MCF 10A (cell line): Measurements from ENCODE around the gene TMEM167A. TPM values are rescaled to one million over a fixed set of nuclear protein-coding genes. Genes with fewer than 3 reads are reported as not detected.

Experiments
- BruUV-seq: library from RNA; stranded (reverse); fragments of 400-500 nt; replicated peaks from 2 replicates; lab custom pipeline; 2021; lab: Mats Ljungman, UMichigan
- CTCF ChIA-PET: fragments of 300-600 bp; sonication (Branson Sonifier 250); formaldehyde crosslinking; extraction: SDS; loops from one replicate; lab custom pipeline; 2021; ENCODE audit warnings: antibody characterized with exemption, inconsistent platforms; lab: Yijun Ruan, JAX
- POLR2A ChIA-PET: fragments of 300-600, 350-650 bp; sonication (Branson Sonifier 250); formaldehyde crosslinking; extraction: SDS; loops from one replicate; lab custom pipeline; 2020; ENCODE audit warnings: antibody characterized with exemption, inconsistent platforms; lab: Yijun Ruan, JAX
- DNase-seq: peaks from one replicate; pipeline ENCODE4 v3.0.0-alpha.2; 2018; ENCODE audit not compliant: unreplicated experiment
- H3K27ac Mint-ChIP-seq: one replicate; pipeline ENCODE4 v1.8.0; 2022; ENCODE audit warnings: mild to moderate bottlenecking, low read depth, mixed read lengths; ENCODE audit not compliant: unreplicated experiment
- H3K27me3 Mint-ChIP-seq: one replicate; pipeline ENCODE4 v1.8.0; 2022; ENCODE audit warnings: mixed read lengths; ENCODE audit not compliant: insufficient read depth, unreplicated experiment
- H3K36me3 Mint-ChIP-seq: one replicate; pipeline ENCODE4 v1.8.0; 2022; ENCODE audit warnings: mild to moderate bottlenecking, moderate library complexity, mixed read lengths; ENCODE audit not compliant: insufficient read depth, unreplicated experiment
- H3K4me1 Mint-ChIP-seq: one replicate; pipeline ENCODE4 v1.8.0; 2022; ENCODE audit warnings: mixed read lengths; ENCODE audit not compliant: insufficient read depth, unreplicated experiment
- H3K4me3 Mint-ChIP-seq: one replicate; pipeline ENCODE4 v1.8.0; 2022; ENCODE audit warnings: mild to moderate bottlenecking, moderate library complexity, mixed read lengths; ENCODE audit not compliant: unreplicated experiment
- H3K9me3 Mint-ChIP-seq: one replicate; pipeline ENCODE4 v1.8.0; 2022; ENCODE audit warnings: mixed read lengths; ENCODE audit not compliant: unreplicated experiment
- intact Hi-C: fragments of 100-400 bp; cut with micrococcal nuclease; formaldehyde crosslinking; loops from 2 replicates; pipeline ENCODE4 v1.14.1; 2022
- total RNA-seq: library from RNA; stranded (reverse); gene quantifications from 2 replicates; pipeline ENCODE4 v1.2.3, GENCODE V29; 2022
- TF ChIP-seq, protein P1 (sequence below): fragments of 200-600 bp; IDR thresholded peaks from one replicate; pipeline ENCODE4 v1.8.0; 2022; ENCODE audit warnings: antibody characterized with exemption, mild to moderate bottlenecking; ENCODE audit not compliant: unreplicated experiment

Gene TMEM167A
- total RNA-seq, 1 experiment from 2014 or later = 84.1 TPM

DNA sequence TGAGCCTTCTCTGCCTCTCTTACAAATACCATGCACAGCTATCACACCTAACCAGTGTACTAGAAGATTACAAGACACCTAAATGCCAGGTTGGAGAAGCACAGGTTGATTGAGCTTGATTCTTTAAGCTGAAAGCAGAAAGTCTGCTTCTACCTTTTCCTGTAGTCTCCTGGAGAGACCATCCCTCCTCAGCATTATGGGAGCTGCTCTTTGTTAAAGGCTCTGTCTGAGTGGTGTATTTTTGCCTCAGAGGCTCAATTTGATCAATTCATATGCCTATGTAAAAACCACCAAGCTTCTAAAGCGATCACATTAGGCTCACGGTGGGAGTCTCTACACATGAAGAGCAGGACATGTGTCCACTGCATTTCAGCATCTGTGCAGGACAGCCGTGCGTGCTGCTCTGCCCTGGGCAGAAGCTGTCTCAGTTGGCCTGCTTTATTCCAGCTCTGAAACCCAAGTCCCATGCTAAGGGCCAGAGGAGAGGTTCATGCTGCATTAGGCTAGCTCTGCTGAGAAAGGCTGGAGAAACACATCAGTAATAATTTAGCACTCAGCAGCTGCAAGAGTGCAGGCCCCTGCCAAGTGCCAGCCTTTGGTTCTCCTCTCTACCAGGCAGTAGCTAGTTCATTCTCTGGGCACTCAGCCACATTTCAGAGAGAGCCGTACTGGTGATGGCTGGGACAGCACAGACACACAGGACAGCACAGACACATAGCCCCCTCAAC, 41.7 kb downstream of the TMEM167A start:
- Mint-ChIP-seq H3K27me3 (no peaks in the 10 kb centered on the region), H3K4me3 (no peak overlapping the region), H3K27ac (no peak overlapping the region), H3K9me3 (no peaks in the 10 kb centered on the region), H3K36me3 (no peaks in the 10 kb centered on the region), H3K4me1 (no peaks in the 10 kb centered on the region)
- POLR2A ChIA-PET = interaction anchor here (0.7 to 0.9 kb wide), 2 partner anchors 10 to 20 kb away, joined by 3 to 4 read pairs; no protein-coding TSS in a partner anchor
- BruUV-seq = no TSS peak
- CTCF ChIA-PET = interaction anchor here (0.5 to 1.2 kb wide), 6 partner anchors 13 to 724 kb away, joined by 3 to 4 read pairs (median 3); no protein-coding TSS in a partner anchor
- no peak for DNase-seq
- intact Hi-C loops = no loop called here
- TF ChIP-seq, protein P1, sequence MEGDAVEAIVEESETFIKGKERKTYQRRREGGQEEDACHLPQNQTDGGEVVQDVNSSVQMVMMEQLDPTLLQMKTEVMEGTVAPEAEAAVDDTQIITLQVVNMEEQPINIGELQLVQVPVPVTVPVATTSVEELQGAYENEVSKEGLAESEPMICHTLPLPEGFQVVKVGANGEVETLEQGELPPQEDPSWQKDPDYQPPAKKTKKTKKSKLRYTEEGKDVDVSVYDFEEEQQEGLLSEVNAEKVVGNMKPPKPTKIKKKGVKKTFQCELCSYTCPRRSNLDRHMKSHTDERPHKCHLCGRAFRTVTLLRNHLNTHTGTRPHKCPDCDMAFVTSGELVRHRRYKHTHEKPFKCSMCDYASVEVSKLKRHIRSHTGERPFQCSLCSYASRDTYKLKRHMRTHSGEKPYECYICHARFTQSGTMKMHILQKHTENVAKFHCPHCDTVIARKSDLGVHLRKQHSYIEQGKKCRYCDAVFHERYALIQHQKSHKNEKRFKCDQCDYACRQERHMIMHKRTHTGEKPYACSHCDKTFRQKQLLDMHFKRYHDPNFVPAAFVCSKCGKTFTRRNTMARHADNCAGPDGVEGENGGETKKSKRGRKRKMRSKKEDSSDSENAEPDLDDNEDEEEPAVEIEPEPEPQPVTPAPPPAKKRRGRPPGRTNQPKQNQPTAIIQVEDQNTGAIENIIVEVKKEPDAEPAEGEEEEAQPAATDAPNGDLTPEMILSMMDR = no peak

DNA sequence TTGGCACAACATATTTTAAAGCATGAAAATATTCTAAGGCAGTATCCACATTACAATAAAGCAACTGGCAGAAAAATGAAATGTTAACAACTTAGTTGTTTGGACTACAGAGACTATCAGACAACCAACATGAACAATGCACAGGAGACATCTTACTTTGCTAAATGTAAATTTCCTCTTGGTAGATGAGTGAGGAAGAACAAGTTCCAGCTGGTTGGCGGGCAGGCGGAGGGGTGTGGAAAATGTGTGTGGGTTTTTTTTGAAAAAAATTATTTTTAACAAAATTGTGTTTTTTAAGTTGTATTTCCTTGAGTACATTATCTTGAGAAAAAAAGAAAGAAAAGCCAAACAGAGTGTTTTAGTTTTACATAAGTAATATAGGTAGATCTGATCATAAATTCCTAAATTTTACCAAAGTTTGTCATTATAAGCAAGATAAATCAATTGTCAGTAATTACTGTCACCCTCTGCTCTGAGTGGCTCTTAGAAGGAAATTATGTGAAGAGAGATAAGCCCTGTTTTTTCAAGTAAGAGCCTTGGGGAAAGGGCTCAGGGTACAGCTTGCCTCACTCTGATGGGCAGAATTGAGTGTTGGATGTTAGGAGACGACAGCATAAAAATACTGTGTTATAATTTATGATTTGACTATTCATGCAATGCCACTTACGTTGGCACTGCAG, 42.5 kb downstream of the TMEM167A start:
- CTCF ChIA-PET = interaction anchor here (0.5 to 1.0 kb wide), 3 partner anchors 8 to 1948 kb away, joined by 3 to 7 read pairs (median 4); no protein-coding TSS in a partner anchor

DNA sequence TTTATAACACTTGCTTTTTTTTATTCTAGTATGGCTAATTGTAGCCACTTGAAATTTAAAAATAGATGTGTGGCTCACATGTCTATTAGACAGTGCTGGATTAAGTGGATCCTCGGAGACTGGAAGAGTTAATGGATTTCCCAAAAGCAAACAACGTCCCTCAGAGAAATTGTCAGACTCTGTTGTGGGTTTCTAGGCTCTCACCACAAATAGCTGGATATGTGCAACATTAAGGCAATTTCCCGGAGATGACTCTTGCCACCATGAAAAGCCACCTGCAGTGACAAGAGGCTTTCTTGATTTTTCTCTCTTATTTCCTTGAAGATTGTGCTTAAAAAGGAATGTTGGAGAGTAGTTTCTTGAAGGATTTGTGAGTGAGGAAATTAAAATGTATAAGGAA, 43.2 kb downstream of the TMEM167A start:
- intact Hi-C loops = no loop called here
- no peak overlapping the region for H3K27ac Mint-ChIP-seq
- ChIA-PET CTCF (interaction anchor here (0.7 to 1.0 kb wide), 2 partner anchors 9 to 1948 kb away, joined by 3 to 7 read pairs; no protein-coding TSS in a partner anchor), POLR2A (no interaction called here)
- TF ChIP-seq, protein P1 = no peak
- no peaks in the 10 kb centered on the region for H3K27me3 Mint-ChIP-seq
- no TSS peak for BruUV-seq
- DNase-seq = no peak
- H3K4me1 Mint-ChIP-seq = no peaks in the 10 kb centered on the region
- no peaks in the 10 kb centered on the region for H3K36me3 Mint-ChIP-seq
- no peaks in the 10 kb centered on the region for H3K9me3 Mint-ChIP-seq
- H3K4me3 Mint-ChIP-seq = no peak overlapping the region

More for the DNA sequence above, 42.5 kb downstream of the TMEM167A start:
- POLR2A ChIA-PET = no interaction called here
- Mint-ChIP-seq H3K27me3 (no peaks in the 10 kb centered on the region), H3K27ac (no peak overlapping the region), H3K36me3 (no peaks in the 10 kb centered on the region), H3K4me1 (no peaks in the 10 kb centered on the region), H3K4me3 (no peak overlapping the region), H3K9me3 (no peaks in the 10 kb centered on the region)
- intact Hi-C loops = no loop called here
- DNase-seq = no peak
- TF ChIP-seq, protein P1 = no peak
- BruUV-seq = no TSS peak

DNA sequence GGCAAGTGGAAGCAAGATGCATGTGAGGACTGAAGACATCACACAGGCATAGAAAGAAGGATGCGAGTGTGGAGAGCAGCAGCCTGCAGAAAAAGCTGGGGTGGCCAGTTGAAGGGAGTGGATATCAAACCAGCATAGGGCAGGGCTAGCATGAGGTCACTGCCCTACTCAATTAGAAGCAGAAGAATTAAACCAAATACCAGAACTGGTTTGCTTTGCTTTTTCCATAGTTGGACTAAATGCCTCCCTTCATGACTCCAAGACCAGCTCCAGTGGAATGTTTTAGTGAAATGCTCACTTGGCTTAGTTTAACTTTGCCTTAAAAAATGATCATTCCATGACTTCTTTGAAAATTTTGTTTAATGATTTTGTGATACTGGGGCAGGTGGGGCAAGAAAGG, 45.8 kb downstream of the TMEM167A start:
- Mint-ChIP-seq H3K9me3 (no peaks in the 10 kb centered on the region), H3K4me3 (no peak overlapping the region), H3K27me3 (no peaks in the 10 kb centered on the region), H3K36me3 (no peaks in the 10 kb centered on the region), H3K4me1 (no peaks in the 10 kb centered on the region), H3K27ac (no peak overlapping the region)
- TF ChIP-seq, protein P1 = no peak
- no peak for DNase-seq
- ChIA-PET POLR2A (interaction anchor here (1.2 kb wide), 1 partner anchor 11 kb away, joined by 3 read pairs; no protein-coding TSS in a partner anchor), CTCF (no interaction called here)
- intact Hi-C loops = no loop called here
- BruUV-seq = no TSS peak
